H1 (cell line): ENCODE results near the gene MORN2.

Source experiments
- BRCA1 ChIP-seq: IDR thresholded peaks from 2 replicates; pipeline ENCODE4 v1.6.1; 2012; ENCODE audit warnings: low read depth, low read length, improper control_type of control experiment
- CBX8 ChIP-seq: fragments of 300-800, 300-1000 bp; sonication (generic); IDR thresholded peaks from 2 replicates; pipeline ENCODE4 v1.7.1; 2016; ENCODE audit warnings: low read depth, low read length, borderline replicate concordance
- CREB1 ChIP-seq: IDR thresholded peaks from 2 replicates; pipeline ENCODE4 v1.6.1; 2012; ENCODE audit warnings: inconsistent platforms
- CTCF ChIP-seq, 3 experiments: IDR thresholded peaks; 1 replicate in 2 of 3; 2 replicates in 1 of 3; pipeline versions ENCODE4 v1.5.1 to v1.6.1; 2011; ENCODE audit warnings: low read length in 3 of 3, mild to moderate bottlenecking in 3 of 3, inconsistent platforms in 2 of 3, low read depth in 1 of 3, moderate library complexity in 1 of 3; ENCODE audit not compliant: insufficient read depth in 1 of 3; ENCODE audit errors: control extremely low read depth in 1 of 3
- EP300 ChIP-seq, 2 experiments: IDR thresholded peaks; 1 replicate in 1 of 2; 2 replicates in 1 of 2; pipeline ENCODE4 v1.6.1; 2011 to 2012; ENCODE audit warnings: low read depth in 2 of 2, low read length in 2 of 2, mild to moderate bottlenecking in 2 of 2, borderline replicate concordance in 1 of 2, inconsistent platforms in 1 of 2, moderate library complexity in 1 of 2
- HDAC2 ChIP-seq, 2 experiments: fragments of 300-600 bp in 1 of 2; sonication (generic) in 1 of 2; IDR thresholded peaks; 2 replicates each; pipeline ENCODE4 v1.6.1; 2011 to 2012; ENCODE audit warnings: low read depth in 2 of 2, low read length in 2 of 2, mild to moderate bottlenecking in 2 of 2, moderate library complexity in 2 of 2, borderline replicate concordance in 1 of 2, inconsistent platforms in 1 of 2
- KDM1A ChIP-seq: fragments of 200-600, 300-600 bp; sonication (generic); IDR thresholded peaks from 2 replicates; pipeline ENCODE4 v1.7.1; 2016; ENCODE audit warnings: mild to moderate bottlenecking, low read length, borderline replicate concordance
- MAFK ChIP-seq: IDR thresholded peaks from 2 replicates; pipeline ENCODE4 v1.6.1; 2012; ENCODE audit warnings: low read depth, mild to moderate bottlenecking, improper control_type of control experiment, low read length
- POLR2AphosphoS5 ChIP-seq: IDR thresholded peaks from 2 replicates; pipeline ENCODE4 v1.6.1; 2011; ENCODE audit warnings: low read depth, low read length
- TAF1 ChIP-seq: IDR thresholded peaks from 2 replicates; pipeline ENCODE4 v1.6.1; 2011; ENCODE audit warnings: mild to moderate bottlenecking, low read depth, low read length
- TAF7 ChIP-seq: optimal IDR thresholded peaks from 2 replicates; pipeline ENCODE3; 2011; ENCODE audit warnings: low read depth, mild to moderate bottlenecking, inconsistent platforms, low read length, moderate library complexity, borderline replicate concordance
- TF ChIP-seq, protein P1 (sequence below): IDR thresholded peaks from 2 replicates; pipeline ENCODE4 v1.6.1; 2011; ENCODE audit warnings: low read depth, mild to moderate bottlenecking, low read length; ENCODE audit not compliant: insufficient read depth

DNA sequence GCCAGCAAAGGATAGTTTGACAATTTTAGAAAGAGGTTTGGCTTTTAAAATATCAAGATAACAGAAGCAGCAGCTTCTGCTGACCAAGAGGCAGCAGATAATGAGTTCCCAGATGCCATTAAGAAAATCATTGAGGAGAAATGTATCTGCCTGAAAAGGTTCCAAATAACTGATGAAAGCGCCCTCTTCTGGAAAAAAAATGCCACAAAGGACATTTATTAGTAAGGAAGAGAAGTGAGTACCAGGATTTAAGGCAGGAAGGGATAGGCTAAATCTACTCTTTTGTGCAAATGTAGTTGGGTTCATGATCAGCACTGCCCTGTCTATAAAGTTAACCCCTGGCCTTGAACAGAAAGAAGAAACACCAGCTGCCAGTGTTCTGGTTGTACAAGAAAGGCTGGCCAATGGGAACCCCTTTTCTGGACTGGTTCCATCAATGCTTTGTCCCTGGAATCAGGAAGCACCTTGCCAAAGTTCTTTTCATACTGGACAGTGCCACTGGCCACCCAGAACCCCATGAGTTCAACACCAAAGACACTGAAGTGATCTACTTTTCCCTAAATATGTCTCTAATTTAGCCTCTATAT, 40.7 kb upstream of the MORN2 start:
- TF ChIP-seq TAF7, result no peak
- TF ChIP-seq CTCF (IDR thresholded peaks at IDR 0.05; ENCODE audit: control extremely low read depth in 1 of 3, insufficient read depth in 1 of 3, low read depth in 1 of 3, low read length in 3 of 3), result peak in 2 of 3 experiments; percentile 29 to 51; a peak in 2 of 4 replicates
- no peak for TF ChIP-seq EP300 (IDR thresholded peaks at IDR 0.05; ENCODE audit: borderline replicate concordance in 1 of 2, low read depth in 2 of 2, low read length in 2 of 2)
- TF ChIP-seq, protein P1, sequence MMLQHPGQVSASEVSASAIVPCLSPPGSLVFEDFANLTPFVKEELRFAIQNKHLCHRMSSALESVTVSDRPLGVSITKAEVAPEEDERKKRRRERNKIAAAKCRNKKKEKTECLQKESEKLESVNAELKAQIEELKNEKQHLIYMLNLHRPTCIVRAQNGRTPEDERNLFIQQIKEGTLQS, result no peak
- TF ChIP-seq CREB1, result no peak
- no peak for TF ChIP-seq CBX8
- TF ChIP-seq POLR2AphosphoS5, result no peak
- no peak for TF ChIP-seq BRCA1
- TF ChIP-seq HDAC2 (IDR thresholded peaks at IDR 0.05; ENCODE audit: borderline replicate concordance in 1 of 2, low read depth in 2 of 2, low read length in 2 of 2), result no peak
- no peak for TF ChIP-seq KDM1A
- no peak for TF ChIP-seq MAFK
- no peak for TF ChIP-seq TAF1
